ENCODE data around the gene CDC42EP2.

Gene CDC42EP2

GRCh38 chr11:65280646-65281045 is 34.0 kb upstream of the CDC42EP2 start:
- TF ChIP-seq EP300 (IDR thresholded peaks at IDR 0.05; ENCODE audit: borderline replicate concordance) (no peak), TEAD4 (IDR thresholded peaks at IDR 0.05) (no peak), CEBPB (IDR thresholded peaks at IDR 0.05) (no peak), EGR1 (IDR thresholded peaks at IDR 0.05) (no peak)

GRCh38 chr11:65286686-65287085 is 28.0 kb upstream of the CDC42EP2 start:
- TF ChIP-seq ZBTB7A (IDR thresholded peaks at IDR 0.05; ENCODE audit: low read depth) (no peak), EGR1 (IDR thresholded peaks at IDR 0.05) (no peak), TAF1 (IDR thresholded peaks at IDR 0.05; ENCODE audit: low read depth) (no peak), CREB1 (IDR thresholded peaks at IDR 0.05; ENCODE audit: low read depth) (no peak), EP300 (IDR thresholded peaks at IDR 0.05; ENCODE audit: borderline replicate concordance) (no peak), TCF12 (IDR thresholded peaks at IDR 0.05; ENCODE audit: low read depth) (no peak)

GRCh38 chr11:65287601-65288000 is 27.1 kb upstream of the CDC42EP2 start:
- no peak for TF ChIP-seq CREB1 (IDR thresholded peaks at IDR 0.05; ENCODE audit: low read depth)
- no peak for TF ChIP-seq ZBTB7A (IDR thresholded peaks at IDR 0.05; ENCODE audit: low read depth)
- TF ChIP-seq CEBPB (IDR thresholded peaks at IDR 0.05), result no peak
- TF ChIP-seq, protein P1, sequence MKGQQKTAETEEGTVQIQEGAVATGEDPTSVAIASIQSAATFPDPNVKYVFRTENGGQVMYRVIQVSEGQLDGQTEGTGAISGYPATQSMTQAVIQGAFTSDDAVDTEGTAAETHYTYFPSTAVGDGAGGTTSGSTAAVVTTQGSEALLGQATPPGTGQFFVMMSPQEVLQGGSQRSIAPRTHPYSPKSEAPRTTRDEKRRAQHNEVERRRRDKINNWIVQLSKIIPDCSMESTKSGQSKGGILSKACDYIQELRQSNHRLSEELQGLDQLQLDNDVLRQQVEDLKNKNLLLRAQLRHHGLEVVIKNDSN (IDR thresholded peaks at IDR 0.05), result no peak
- TF ChIP-seq TCF12 (IDR thresholded peaks at IDR 0.05; ENCODE audit: low read depth), result no peak
- TF ChIP-seq NFIC (IDR thresholded peaks at IDR 0.05), result no peak
- TF ChIP-seq FOXM1 (IDR thresholded peaks at IDR 0.05; ENCODE audit: borderline replicate concordance, low read depth), result no peak
- no peak for TF ChIP-seq YY1 (IDR thresholded peaks at IDR 0.05; ENCODE audit: low read depth)
- no peak for TF ChIP-seq TEAD4 (IDR thresholded peaks at IDR 0.05)
- TF ChIP-seq RAD21 (IDR thresholded peaks at IDR 0.05; ENCODE audit: low read depth), result no peak
- no peak for TF ChIP-seq TAF1 (IDR thresholded peaks at IDR 0.05; ENCODE audit: low read depth)
- TF ChIP-seq, protein P2, sequence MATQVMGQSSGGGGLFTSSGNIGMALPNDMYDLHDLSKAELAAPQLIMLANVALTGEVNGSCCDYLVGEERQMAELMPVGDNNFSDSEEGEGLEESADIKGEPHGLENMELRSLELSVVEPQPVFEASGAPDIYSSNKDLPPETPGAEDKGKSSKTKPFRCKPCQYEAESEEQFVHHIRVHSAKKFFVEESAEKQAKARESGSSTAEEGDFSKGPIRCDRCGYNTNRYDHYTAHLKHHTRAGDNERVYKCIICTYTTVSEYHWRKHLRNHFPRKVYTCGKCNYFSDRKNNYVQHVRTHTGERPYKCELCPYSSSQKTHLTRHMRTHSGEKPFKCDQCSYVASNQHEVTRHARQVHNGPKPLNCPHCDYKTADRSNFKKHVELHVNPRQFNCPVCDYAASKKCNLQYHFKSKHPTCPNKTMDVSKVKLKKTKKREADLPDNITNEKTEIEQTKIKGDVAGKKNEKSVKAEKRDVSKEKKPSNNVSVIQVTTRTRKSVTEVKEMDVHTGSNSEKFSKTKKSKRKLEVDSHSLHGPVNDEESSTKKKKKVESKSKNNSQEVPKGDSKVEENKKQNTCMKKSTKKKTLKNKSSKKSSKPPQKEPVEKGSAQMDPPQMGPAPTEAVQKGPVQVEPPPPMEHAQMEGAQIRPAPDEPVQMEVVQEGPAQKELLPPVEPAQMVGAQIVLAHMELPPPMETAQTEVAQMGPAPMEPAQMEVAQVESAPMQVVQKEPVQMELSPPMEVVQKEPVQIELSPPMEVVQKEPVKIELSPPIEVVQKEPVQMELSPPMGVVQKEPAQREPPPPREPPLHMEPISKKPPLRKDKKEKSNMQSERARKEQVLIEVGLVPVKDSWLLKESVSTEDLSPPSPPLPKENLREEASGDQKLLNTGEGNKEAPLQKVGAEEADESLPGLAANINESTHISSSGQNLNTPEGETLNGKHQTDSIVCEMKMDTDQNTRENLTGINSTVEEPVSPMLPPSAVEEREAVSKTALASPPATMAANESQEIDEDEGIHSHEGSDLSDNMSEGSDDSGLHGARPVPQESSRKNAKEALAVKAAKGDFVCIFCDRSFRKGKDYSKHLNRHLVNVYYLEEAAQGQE (IDR thresholded peaks at IDR 0.05; ENCODE audit: low read depth), result no peak
- TF ChIP-seq EP300 (IDR thresholded peaks at IDR 0.05; ENCODE audit: borderline replicate concordance), result no peak
- TF ChIP-seq, protein P3, sequence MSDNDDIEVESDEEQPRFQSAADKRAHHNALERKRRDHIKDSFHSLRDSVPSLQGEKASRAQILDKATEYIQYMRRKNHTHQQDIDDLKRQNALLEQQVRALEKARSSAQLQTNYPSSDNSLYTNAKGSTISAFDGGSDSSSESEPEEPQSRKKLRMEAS (IDR thresholded peaks at IDR 0.05), result no peak
- no peak for TF ChIP-seq EGR1 (IDR thresholded peaks at IDR 0.05)

DNA sequence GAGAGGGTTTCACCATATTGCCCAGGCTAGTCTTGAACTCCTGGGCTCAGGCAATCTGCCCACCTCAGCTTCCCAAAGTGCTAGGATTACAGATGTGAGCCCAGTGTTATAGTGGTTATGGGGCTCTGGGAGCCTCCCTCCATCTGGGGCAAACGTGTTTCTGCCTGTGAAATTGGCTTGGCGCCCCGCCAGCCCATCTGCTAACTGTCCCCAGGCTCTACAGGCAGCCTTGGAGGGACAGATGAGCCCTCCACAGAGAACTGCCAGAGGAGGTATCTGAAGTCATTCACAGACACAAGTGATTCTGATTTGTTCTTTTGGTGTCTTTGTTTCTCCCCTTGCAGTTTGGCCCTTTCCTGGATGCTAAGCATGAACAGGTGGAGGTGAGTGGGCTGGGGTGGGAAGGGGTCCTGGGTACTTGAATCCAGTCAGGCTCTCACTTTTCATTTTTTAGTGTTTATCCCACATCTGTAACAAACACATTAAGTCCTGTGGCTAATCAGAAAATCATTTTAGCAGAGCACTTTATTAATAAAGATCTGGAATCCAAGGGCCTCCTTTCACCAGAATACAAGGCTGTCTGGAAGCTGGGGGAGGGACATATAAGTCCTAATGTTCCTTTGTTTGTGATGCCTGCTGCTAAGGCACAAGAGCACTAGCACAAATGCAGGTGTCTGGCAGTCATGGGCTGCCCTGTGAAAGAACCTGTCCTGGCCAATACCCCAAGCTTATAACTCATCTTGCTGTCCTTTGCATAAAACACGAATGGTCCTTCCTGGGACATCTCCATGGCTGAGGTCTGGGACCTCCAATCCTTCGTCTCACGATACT is 25.7 kb upstream of the CDC42EP2 start:
- no peak for TF ChIP-seq NFIC (IDR thresholded peaks at IDR 0.05)
- no peak for TF ChIP-seq EGR1 (IDR thresholded peaks at IDR 0.05)
- TF ChIP-seq, protein P1 (IDR thresholded peaks at IDR 0.05), result no peak

- TF ChIP-seq ZBTB7A (IDR thresholded peaks at IDR 0.05; ENCODE audit: low read depth), result no peak
- TF ChIP-seq FOXM1 (IDR thresholded peaks at IDR 0.05; ENCODE audit: borderline replicate concordance, low read depth), result no peak
These were observed 24.1 kb upstream of the CDC42EP2 start for GRCh38 chr11:65290448-65291165.

DNA sequence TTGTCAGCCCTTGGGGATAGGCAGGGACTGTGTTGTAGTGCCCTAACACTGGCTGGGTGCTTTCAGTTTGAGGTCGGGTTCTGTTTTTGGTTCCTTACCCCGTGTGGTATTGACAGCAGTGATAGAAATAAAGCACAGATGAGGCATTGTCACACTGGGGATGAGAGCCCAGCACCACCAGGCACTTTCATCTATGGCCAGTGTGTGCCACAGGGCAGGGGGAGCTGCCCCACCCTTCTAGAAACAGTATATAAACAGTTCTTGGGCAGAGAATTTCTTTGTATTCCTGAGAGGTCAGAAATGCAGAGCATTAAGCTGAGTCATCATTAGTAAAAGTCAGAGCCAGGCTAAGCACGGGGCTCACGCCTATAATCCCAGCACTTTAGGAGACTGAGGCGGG is 23.1 kb upstream of the CDC42EP2 start:
- TF ChIP-seq TAF1 (IDR thresholded peaks at IDR 0.05; ENCODE audit: low read depth), result no peak
- no peak for TF ChIP-seq TCF12 (IDR thresholded peaks at IDR 0.05; ENCODE audit: low read depth)
- TF ChIP-seq EP300 (IDR thresholded peaks at IDR 0.05; ENCODE audit: borderline replicate concordance), result no peak

DNA sequence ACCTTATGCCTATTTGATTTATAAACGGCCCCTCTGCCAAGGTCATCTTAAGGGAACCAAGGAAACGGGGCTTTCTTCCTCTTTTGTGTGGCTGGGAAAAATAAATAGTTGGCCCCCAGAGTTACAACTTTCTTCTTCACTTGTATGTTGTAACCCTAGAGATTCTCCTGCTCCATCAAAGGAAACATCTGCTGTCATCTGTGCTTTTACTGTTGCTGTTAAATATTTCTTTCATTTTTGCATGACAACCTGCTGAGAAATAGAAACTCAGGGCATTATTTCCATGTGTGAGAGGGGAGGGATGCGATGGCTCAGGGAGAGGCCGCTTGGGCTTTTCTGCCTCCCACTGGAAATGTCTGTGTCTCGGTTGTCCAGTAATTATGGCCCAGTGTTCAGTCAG is 21.8 kb upstream of the CDC42EP2 start:
- no peak for TF ChIP-seq RAD21 (IDR thresholded peaks at IDR 0.05; ENCODE audit: low read depth)
- TF ChIP-seq CREB1 (IDR thresholded peaks at IDR 0.05; ENCODE audit: low read depth), result no peak
- TF ChIP-seq, protein P2 (IDR thresholded peaks at IDR 0.05; ENCODE audit: low read depth), result no peak

Data from Ishikawa (cell line).